Measurements from ENCODE around the gene RSBN1.

Gene RSBN1

GRCh38 chr1:113805639-113806038 is 6.6 kb downstream of the RSBN1 start:
- Histone ChIP-seq H3K4me1 (ENCODE audit: control insufficient read depth, insufficient read depth, low read length) (peaks cover 12% of the 10 kb centered on the region), H3K4me3 (ENCODE audit: low read depth, low read length) (no peak overlapping the region), H3K36me3 (ENCODE audit: control insufficient read depth in 2 of 2, insufficient read depth in 1 of 2, low read length in 2 of 2) (peaks cover 0 to 5% of the 10 kb centered on the region in 2 experiments; a peak in 1 of 3 replicates), H3K27ac (ENCODE audit: extremely low read depth, low read depth, low read length) (no peak overlapping the region), H3K9me3 (ENCODE audit: control insufficient read depth, insufficient read depth, low read depth, low read length) (no peaks in the 10 kb centered on the region)
- CTCF ChIA-PET, result interaction anchor here (0.6 kb wide), 2 partner anchors 10 to 477 kb away, joined by 3 to 7 read pairs; no protein-coding TSS in a partner anchor
- POLR2A ChIA-PET, result interaction anchor here (1.1 kb wide), 1 partner anchor 46 kb away, joined by 3 read pairs; no protein-coding TSS in a partner anchor
- TF ChIP-seq CTCF (tag by site-specific recombination; IDR thresholded peaks at IDR 0.05) (no peak), ZBTB49 (tag by site-specific recombination; IDR thresholded peaks at IDR 0.05; ENCODE audit: low read depth) (no peak), SCRT2 (tag by site-specific recombination; IDR thresholded peaks at IDR 0.05) (no peak), ZFP37 (tag by site-specific recombination; IDR thresholded peaks at IDR 0.05) (no peak), BCL11A (tag by site-specific recombination; IDR thresholded peaks at IDR 0.05; ENCODE audit: low read depth) (no peak), GLI4 (tag by site-specific recombination; IDR thresholded peaks at IDR 0.05) (no peak), ZBTB7A (tag by site-specific recombination; IDR thresholded peaks at IDR 0.05; ENCODE audit: low read depth) (no peak), MZF1 (tag by site-specific recombination; IDR thresholded peaks at IDR 0.05; ENCODE audit: borderline replicate concordance) (no peak), KLF8 (tag by site-specific recombination; IDR thresholded peaks at IDR 0.05) (no peak), ZNF146 (tag by site-specific recombination; IDR thresholded peaks at IDR 0.05) (no peak), KLF10 (tag by site-specific recombination; IDR thresholded peaks at IDR 0.05) (no peak), ZNF157 (tag by site-specific recombination; IDR thresholded peaks at IDR 0.05) (no peak), ZNF514 (tag by site-specific recombination; IDR thresholded peaks at IDR 0.05) (no peak), ZNF837 (tag by site-specific recombination; IDR thresholded peaks at IDR 0.05) (no peak), ZNF148 (tag by site-specific recombination; IDR thresholded peaks at IDR 0.05; ENCODE audit: borderline replicate concordance) (no peak), ZNF324 (tag by site-specific recombination; IDR thresholded peaks at IDR 0.05) (no peak)

- POLR2A ChIA-PET, result interaction anchor here (1.1 kb wide), 1 partner anchor 45 kb away, joined by 3 read pairs; no protein-coding TSS in a partner anchor
- no peak overlapping the region for H3K4me3 ChIP-seq (ENCODE audit: low read depth, low read length)
- CTCF ChIA-PET, result interaction anchor here (0.5 to 0.6 kb wide), 3 partner anchors 10 to 477 kb away, joined by 3 to 7 read pairs (median 4); no protein-coding TSS in a partner anchor
- H3K9me3 ChIP-seq (ENCODE audit: control insufficient read depth, insufficient read depth, low read depth, low read length), result no peaks in the 10 kb centered on the region
- H3K27ac ChIP-seq (ENCODE audit: extremely low read depth, low read depth, low read length), result no peak overlapping the region
- H3K4me1 ChIP-seq (ENCODE audit: control insufficient read depth, insufficient read depth, low read length), result peaks cover 12% of the 10 kb centered on the region
- peaks cover 0 to 5% of the 10 kb centered on the region in 2 experiments; a peak in 1 of 3 replicates for H3K36me3 ChIP-seq (ENCODE audit: control insufficient read depth in 2 of 2, insufficient read depth in 1 of 2, low read length in 2 of 2)
- TF ChIP-seq ZNF610 (tag by site-specific recombination; IDR thresholded peaks at IDR 0.05; ENCODE audit: borderline replicate concordance), result no peak
- TF ChIP-seq PRDM6 (tag by site-specific recombination; IDR thresholded peaks at IDR 0.05), result no peak
- no peak for TF ChIP-seq ZNF660 (tag by site-specific recombination; IDR thresholded peaks at IDR 0.05)
- no peak for TF ChIP-seq ZNF221 (tag by site-specific recombination; IDR thresholded peaks at IDR 0.05; ENCODE audit: borderline replicate concordance)
- no peak for TF ChIP-seq GLI4 (tag by site-specific recombination; IDR thresholded peaks at IDR 0.05)
- TF ChIP-seq ZFP69B (tag by site-specific recombination; IDR thresholded peaks at IDR 0.05), result no peak
- no peak for TF ChIP-seq ZNF174 (tag by site-specific recombination; IDR thresholded peaks at IDR 0.05)
- no peak for TF ChIP-seq SCRT2 (tag by site-specific recombination; IDR thresholded peaks at IDR 0.05)
- TF ChIP-seq ZNF169 (tag by site-specific recombination; IDR thresholded peaks at IDR 0.05), result no peak
- TF ChIP-seq ZBTB21 (tag by site-specific recombination; IDR thresholded peaks at IDR 0.05), result no peak
- TF ChIP-seq PBX3 (CRISPR knock-in tag; IDR thresholded peaks at IDR 0.05), result no peak
- TF ChIP-seq ZNF707 (tag by site-specific recombination; IDR thresholded peaks at IDR 0.05), result no peak
- TF ChIP-seq GLIS2 (tag by site-specific recombination; IDR thresholded peaks at IDR 0.05), result no peak
- no peak for TF ChIP-seq ZNF792 (tag by site-specific recombination; IDR thresholded peaks at IDR 0.05)
Measured at GRCh38 chr1:113805256-113805531, 7.1 kb downstream of the RSBN1 start.

Data from HEK293 (cell line).